ENCODE measurements around the gene FRMPD2.
"Not testable (repeated sequence)": the region's sequence is repeated elsewhere in the genome, so short reads cannot be mapped to it uniquely, and the experiment has no call there.

Gene FRMPD2

DNA sequence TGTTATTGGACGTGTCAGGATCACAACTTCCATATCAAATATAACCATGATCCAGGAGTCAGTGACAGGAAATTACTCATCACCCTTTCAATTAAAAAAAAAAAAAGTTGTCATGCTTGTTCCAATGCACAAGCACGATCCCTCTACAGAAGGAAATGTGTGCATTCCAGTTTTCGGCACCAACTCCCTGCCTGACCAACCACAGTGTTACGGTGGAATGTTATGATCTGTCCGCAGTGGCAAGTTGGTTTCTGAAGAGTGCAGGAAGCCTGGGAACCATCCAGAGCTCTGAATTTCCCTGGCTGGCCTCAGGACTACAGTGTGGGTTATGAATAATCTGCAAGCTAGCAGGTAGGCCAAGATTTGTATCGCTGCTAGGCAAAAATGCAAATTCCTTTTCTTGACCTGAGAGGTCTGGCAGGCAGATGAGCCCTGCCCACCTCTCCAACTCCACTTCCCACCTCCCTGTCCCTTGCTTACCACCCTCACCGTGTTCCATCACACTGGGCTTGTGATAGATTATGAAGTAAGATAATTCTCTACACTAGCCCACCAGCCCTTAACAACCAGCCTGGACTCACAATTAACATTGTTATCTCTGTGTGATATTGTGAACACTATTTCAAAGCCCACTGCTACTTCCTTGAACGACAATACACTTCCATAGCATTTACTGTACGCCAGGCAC, 20.4 kb downstream of the FRMPD2 start:
- DNase-seq (ENCODE audit: low read depth in 2 of 3, low spot score in 2 of 3): no peak

DNA sequence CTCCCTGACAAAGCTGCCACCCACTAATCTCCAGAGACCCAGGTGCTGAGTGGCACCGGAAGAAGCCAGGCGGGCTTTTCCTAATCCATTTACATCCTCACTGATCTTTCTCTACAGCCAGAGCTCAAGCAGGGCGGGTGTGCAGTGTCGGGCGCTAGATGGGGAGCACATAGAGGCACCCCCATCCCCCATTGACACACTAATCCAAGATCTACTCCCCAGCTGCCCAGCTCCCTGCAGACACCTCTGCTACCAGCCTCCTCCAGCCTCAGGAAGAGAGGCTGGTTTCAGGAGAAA, 22.2 kb downstream of the FRMPD2 start:
- no peak for DNase-seq (ENCODE audit: low read depth in 2 of 3, low spot score in 2 of 3)

DNA sequence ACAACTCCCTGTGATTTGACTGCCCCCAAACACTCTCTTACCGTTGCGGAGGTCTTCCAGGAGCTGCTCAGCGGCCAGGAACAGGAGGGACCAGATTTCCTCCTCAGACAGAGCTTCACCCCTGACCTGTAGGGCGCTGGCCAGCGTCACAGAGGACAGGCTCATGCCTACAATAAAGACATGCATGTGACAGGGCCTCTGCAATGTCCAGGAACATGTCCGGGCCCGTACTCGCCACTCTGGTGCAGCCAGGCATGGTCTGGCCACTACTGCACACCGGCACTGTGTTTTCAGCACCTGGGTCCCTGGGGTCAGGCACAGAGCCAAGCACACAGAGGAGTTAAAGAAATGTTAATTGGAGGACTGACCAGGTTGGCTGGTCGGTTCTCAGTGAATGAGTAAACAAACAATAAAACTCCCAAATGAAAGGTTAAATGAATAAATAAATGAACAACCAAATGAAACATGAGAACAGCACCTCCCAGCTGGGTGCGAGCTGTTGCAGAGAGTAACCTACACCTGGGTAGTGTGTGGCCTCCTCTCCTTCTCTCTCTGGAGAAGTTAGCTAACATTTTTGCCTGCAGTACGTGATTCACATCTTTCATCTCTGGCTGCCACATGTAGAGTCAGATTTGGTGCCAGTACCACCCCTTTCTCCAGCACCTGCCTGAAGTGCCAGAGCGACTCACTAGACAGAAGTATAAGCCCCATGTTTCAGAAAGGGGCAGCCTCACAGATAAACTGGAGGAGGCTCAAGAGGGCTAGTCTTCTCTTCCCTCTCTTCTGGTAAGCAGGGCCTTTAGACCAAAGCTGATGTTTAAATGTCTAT, 22.8 kb downstream of the FRMPD2 start:
- DNase-seq (ENCODE audit: low read depth in 2 of 3, low spot score in 2 of 3): no peak

DNA sequence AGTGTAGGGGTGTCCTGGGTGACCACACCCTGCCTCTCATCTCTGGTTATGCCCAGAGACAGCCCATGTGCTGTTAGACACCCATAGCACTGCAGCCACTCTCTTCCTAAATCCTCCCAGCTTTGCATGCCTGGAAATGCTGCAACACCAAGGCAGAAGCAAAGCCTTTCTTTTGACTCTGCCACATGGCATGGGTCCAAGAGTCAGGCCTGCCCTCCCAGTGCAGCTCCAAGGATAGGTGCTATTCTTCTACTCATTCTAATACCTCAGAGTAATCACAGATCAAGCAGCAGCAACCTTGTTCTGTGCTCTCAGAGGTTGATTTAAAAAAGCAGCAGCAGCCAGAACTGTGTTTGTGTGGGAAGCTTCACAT, 23.4 kb downstream of the FRMPD2 start:
- no peak for DNase-seq (ENCODE audit: low read depth in 2 of 3, low spot score in 2 of 3)

DNA sequence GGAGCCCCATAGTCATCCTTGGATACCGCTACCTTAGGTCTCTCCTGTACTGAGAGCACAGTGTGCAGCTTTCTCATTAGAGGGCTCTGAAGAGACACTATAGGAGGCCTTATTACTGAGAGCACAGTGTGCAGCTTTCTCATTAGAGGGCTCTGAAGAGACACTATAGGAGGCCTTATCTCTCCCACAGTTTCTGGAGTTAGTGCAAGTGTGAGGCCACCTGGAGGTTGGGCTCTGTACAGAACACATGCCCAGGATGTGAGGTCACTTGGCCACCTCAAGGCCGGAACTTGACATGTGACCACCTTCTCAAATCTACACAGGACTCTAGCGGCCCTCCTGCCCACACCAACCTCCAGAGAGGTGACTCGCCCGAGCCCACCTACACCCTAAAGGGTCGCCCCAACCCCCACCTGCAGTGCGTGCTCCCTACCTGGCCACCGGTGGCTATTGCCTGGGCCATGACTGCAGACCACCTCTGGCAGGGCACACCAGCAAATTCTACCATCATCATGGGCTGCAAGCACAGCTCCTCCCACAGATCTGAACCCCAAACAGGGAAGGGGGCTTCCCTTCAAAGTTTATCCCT, 24.6 kb downstream of the FRMPD2 start:
- DNase-seq (ENCODE audit: low read depth in 2 of 3, low spot score in 2 of 3): no peak

DNA sequence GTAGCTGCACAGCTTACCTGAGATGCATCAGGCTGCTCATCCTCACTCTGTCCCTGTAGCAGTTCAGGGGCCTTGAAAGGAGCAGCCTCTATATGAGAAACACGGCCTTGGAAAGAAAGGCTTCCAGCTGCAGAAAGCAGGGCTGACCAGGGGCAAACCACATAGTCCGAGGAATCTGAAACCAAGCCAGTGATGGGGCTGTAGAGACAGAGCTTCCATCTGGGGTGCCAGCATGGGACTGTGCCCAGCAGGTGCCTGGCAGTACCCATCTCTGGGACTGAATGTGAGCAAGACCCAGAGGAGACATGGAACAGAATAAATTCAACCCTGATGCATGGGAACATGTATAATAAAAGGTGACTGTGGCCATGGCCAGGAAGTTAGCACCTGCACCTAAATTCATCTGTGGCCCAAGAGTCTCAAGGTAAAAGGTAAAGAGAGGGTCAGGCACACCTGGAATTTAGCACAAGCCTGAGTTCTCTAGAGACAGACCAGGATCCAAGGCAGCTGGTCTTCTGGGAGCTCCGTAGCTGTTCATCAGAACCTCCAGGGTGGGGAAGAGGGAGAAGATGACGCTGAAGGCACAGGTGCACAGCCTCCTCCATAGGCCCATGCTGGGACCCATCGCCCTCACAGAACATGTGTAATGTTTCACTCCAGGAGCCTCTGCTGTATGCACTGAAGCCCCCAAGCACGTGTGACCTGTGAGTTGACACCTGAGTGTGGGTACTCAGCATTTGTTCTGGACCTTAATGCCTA, 25.3 kb downstream of the FRMPD2 start:
- no peak for DNase-seq (ENCODE audit: low read depth in 2 of 3, low spot score in 2 of 3)

DNA sequence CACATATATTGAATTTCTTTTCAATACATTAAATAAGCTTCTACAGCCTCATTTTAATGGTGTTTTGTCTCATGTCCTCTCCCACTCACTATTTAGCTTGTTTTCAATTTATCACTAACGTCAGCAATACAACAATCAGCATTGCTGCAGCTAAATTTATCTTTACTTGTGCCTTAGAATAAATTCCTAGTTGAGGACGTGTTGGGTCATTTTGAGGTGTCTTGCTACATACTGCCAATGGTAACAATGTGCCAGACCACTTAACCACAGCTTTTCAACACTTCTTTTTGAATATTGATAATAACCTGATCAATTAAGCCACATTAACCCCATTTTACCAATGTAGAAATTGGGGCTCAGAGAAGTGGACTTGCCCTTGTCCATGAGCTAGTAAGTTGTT, 26.0 kb downstream of the FRMPD2 start:
- no peak for DNase-seq (ENCODE audit: low read depth in 2 of 3, low spot score in 2 of 3)

DNA sequence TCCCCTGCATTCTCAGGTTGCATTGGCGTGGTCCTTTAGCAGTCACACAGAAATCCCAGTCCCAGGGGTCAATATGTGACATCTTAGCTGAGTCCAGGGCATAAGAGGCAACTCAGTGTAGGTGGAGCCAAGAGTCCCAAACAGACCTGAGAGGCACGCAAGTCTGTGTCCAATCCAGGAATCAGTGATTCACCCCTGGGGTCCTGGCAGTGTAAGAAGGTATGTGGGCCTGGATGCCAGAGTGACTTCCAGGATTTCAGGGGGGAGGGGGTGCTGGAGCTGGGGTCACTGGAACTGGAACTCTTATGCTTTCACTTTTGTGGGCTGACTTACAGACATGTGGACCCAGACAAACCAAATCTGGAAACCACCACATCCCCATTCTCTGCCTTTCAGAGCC, 26.8 kb downstream of the FRMPD2 start:
- DNase-seq (ENCODE audit: low read depth in 2 of 3, low spot score in 2 of 3): no peak

DNA sequence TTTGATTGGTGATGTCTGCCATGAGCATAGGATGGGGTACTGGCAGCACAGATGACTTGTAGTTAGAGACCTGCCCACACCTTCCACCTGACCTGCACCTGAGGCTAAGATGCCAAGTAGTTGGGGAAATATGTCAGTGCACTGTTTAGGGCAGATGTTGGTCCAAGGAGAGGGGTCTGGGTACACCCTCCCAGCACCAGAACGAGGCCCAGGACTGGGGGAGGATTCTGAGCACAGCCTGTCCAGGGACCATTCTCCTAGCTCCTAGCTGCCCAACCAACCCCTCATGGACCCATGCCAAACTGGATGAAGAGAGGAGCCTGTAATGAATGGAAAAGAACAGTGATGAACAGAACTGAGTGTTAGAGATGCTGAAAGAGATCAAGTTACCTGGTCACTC, 28.0 kb downstream of the FRMPD2 start:
- no peak for DNase-seq (ENCODE audit: low read depth in 2 of 3, low spot score in 2 of 3)

DNA sequence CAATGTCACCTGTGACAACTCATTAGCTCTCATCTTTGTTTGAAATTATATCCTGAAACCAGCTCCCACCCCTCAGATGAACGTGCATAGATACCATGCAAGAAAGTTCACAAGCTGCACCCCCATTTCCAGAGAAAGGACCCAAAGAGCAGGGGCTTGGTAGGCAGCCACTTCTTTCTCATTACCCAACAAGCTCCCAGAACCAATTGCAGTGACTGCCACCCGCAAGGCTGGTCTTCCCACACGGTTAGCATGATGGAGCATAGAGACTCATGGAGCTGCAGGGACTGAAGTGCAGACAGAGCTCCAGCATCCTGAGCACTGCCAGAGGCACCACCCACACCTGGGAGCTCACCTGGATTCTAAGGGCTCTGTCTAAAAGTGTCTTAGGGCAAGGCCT, 28.5 kb downstream of the FRMPD2 start:
- no peak for DNase-seq (ENCODE audit: low read depth in 2 of 3, low spot score in 2 of 3)

DNA sequence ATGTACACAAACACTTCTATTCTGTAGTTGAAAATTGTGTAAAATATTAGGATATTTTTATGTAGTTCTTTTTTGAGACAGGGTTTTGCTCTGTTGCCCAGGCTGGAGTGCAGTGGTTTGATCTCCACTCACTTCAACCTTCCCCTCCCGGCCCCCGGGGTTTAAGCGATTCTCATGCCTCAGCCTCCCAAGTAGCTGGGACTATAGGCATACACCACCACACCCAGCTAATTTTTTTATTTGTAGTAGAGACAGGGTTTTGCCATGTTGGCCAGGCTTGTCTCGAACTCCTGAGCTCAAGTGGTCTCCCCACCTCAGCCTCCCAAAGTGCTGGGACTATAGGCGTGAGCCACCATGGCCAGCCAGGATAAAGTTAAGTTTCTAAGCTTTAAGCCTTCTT, 30.6 kb downstream of the FRMPD2 start:
- DNase-seq (ENCODE audit: low read depth in 2 of 3, low spot score in 2 of 3): not testable (repeated sequence)

DNA sequence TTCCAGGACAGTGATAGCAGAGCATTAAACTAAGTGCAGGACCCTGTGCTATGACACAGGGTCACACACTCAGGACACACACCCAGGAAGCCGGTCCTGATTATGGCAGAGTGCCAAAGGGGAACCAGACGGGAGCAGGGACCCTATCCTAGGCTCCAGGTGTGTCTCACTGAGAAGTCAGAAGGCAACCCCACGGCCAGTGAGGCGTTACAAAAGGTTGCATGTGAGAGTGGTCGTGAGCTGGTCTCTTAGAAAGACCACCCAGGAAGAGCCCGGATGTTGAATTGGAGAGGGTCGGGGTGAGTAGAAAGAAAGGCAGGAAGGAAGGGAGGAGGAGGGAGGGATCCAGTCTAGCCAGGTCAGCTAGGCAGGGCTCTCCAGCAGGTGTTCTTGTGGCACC, 31.0 kb downstream of the FRMPD2 start:
- no peak for DNase-seq (ENCODE audit: low read depth in 2 of 3, low spot score in 2 of 3)

DNA sequence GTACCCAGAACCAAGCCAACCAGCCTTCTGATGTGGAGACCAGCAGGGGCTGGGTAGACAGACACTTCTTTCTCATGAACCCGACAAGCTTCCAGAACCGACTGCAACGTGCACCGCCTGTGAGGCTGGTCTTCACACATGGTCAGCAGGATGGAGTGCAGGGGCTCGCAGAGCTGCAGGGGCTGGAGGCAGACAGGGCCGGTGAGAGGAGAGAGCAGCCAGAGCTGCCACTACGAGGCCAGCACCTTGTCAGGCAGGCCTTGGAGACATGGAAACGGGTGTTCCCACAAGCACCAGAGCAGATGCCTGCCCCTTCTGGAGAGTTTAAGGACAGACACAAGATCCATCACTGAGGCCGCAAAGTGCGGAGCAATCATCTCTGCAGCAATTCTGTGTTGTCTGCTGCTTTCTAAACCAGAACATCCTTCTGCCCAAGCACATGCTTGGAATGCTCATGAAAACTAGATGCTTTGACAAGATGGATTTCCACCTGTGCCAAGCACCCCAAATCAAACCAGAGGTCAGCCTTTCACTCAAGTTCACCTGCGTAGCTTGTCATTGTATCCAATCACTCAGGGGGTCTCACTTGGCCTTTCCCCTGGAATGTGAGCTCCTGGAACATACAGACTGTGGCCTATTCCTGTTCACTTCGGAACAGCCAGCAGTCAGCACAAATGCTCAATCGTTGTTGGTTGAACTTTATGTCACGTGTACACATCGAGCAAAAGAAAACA, 32.2 kb downstream of the FRMPD2 start:
- DNase-seq (ENCODE audit: low read depth in 2 of 3, low spot score in 2 of 3): no peak

DNA sequence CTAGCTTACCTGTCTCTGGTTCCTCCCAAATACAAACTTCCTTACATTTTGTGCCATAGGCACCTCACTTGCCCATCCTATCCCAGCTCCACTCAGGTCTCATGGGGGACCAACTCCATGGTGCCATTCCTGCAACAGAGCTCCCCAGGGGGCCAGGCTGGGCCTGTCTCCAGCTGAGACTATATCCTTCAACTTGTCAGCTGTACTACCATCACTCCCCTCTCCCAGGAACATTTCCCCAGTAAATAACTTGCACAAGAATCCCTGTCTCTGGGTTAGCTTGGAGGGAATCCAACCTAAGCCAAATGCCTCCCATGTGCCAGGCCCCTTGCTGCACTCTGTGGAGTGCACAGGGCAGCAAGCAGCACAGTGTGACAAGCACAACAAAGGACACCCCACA, 33.2 kb downstream of the FRMPD2 start:
- DNase-seq (ENCODE audit: low read depth in 2 of 3, low spot score in 2 of 3): no peak

DNA sequence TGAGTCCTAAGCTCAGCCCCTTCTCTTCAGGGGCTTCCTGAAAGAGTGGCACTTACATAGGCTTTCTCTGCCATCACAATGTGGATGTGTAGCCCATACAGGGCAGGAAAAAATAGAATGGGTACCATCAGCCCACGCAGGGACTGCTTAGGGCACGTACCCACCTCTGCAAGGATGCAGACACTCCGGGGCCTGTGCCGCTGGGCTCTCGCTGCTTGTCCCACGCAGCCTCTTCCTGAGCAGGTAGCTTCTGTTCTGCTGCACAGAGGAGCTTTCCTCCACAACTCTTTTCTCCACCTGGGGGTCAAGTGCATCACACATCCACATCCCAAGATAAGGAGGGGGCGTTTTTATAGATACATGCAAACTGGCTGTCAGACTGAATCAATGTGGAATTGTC, 34.3 kb downstream of the FRMPD2 start:
- DNase-seq (ENCODE audit: low read depth in 2 of 3, low spot score in 2 of 3): no peak

DNA sequence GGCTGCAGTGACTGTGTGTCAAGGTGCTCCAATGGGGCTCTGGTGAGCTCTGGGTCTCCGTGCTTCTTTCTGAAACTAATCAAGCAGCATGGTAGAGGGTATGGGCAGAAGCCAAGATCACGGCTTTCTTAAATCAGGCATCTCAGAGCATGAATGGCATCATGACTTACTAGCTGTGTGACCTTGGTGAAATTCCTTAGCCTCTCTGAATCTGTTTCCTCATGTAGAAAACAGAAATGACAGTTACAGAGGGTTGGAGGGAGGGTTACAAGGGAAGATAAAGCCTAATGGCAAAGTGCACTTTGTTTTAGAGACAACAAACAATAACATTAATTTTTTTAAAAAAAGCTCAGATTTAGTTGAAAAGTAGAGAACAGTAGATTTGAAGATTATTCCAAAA, 34.9 kb downstream of the FRMPD2 start:
- DNase-seq (ENCODE audit: low read depth in 2 of 3, low spot score in 2 of 3): no peak

DNA sequence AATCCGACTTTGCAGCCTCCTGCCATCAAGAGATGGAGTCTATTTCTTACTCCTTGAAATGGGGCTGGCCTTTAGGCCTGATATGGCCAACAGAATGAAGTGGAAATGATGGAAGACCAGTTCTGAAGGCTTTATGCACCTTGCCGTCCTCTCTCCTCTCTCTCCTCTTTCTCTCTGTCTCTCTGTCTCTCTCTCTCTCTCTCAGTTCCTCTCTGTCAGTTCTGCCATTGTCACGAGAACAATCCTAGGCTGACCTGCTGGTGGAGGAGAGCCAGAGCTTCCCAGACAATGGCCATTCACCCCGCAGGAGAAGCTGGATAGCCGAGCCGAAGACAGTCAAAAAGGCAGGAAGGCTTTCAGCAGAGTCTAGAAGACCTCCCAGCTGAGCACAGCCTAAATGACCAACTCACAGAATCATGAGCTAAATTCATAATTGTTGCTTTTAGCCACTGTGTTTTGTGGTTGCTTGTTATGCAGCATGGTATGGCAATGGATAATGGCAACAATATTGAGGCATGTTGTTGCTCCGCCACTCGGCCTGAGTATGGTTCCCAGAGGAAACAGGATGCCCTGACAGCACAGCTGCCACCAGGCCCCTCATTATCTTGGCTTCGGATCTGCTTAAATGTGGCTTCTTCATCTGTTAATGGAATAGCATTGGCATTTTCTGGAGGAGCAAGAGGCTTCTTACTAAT, 35.5 kb downstream of the FRMPD2 start:
- DNase-seq (ENCODE audit: low read depth in 2 of 3, low spot score in 2 of 3): no peak

DNA sequence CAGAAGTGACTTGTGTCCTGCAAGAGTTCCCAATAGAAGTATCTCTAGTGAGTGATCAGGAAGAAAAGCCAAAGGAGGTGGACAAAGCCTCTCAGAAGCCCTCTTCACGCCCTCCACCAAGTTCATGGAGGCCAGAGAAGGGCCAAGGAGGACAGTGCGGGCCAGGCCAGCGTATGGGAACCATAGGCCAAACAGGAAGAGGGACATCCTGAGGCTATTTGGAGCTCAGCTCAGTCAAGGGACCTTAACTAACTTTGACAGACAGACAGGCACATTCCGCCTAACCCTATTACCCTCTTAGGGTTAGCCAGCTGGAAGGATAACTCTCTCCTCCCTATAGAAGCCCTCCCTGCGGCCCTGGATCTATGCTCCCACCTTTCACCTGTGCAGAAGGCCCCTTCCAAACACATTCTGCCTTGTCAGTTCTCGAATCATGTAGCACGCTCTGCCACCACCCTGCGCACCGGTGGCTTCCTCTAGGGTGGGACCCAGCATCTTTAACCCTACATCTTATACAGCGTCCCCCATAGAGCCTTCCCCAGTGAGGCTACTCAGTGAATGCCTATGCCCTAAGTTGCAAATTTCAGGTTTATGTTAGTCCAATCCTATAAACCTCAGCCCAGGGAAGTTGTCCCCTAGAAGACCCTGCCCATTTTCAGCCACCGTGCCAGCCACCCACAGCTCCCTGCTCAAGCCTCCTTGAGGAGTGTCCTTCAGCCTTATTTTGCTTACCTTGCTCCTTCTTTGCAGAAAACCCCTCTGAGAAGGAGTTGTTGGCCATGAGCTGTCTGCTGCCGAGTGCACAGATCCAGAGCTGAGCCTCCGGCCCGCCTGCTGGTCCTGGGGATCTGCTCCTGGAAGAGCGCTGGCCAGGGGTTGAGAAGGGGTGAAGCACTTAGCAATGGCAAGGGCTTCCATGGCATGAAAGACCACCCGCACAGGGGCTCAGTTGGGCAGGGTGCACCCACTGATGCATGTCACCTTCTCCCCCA, 36.9 kb downstream of the FRMPD2 start:
- no peak for DNase-seq (ENCODE audit: low read depth in 2 of 3, low spot score in 2 of 3)

DNA sequence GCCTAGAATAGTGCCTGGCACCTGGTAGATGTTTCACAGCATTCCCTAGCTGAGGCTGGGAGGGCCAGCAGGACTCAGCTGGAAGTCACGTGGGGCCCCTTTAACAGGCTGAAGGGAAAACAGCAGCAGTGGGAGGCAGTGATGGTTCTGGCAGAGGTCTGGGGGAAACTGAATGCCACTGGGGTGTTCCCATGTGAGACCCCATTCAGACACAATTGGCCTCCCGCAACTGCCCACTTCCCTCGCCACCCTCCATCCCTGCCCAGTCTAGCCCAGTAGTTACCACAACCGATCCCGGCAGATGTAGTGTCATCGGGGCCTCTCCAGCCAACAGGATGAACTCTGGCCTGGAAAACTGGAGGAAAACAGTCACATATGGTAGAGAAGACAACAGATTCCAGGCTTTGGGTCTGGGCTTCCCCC, 38.3 kb downstream of the FRMPD2 start:
- DNase-seq (ENCODE audit: low read depth in 2 of 3, low spot score in 2 of 3): no peak
